ENCODE results near the gene ZDHHC14.

GRCh38 chr6:157593596-157593995 lies 212.6 kb downstream of the ZDHHC14 start:
- TF ChIP-seq CTCF (IDR thresholded peaks at IDR 0.05) (no peak), POLR2A (IDR thresholded peaks at IDR 0.05) (no peak)

All from thyroid gland (tissue), 4 donors.